RWPE2 (cell line): ENCODE results near the gene CPEB4.

Experiments used
- ATAC-seq: fragments of 200-7000 bp; cut with Tn5 transposase; 3 replicates; pipeline ENCODE4 v1.9.1; 2021; ENCODE audit warnings: low read depth
- DNase-seq: peaks from one replicate; pipeline ENCODE4 v3.0.0-alpha.2; 2020; ENCODE audit warnings: low spot score
- H3K27ac ChIP-seq: fragments of 450-650 bp; 2 replicates; pipeline ENCODE4 v1.5.1; 2017; ENCODE audit warnings: mild to moderate bottlenecking; ENCODE audit not compliant: poor library complexity, severe bottlenecking
- H3K27me3 ChIP-seq: fragments of 250-450 bp; sonication (Bioruptor Pico); 2 replicates; pipeline ENCODE4 v1.5.1; 2021; ENCODE audit warnings: mild to moderate bottlenecking, moderate library complexity; ENCODE audit not compliant: insufficient read depth, poor library complexity, severe bottlenecking
- H3K36me3 ChIP-seq: fragments of 250-450 bp; sonication (Bioruptor Pico); 2 replicates; pipeline ENCODE4 v1.5.1; 2020; ENCODE audit warnings: low read depth, mild to moderate bottlenecking, moderate library complexity
- H3K4me1 ChIP-seq: fragments of 250-450 bp; sonication (Bioruptor Pico); 2 replicates; pipeline ENCODE4 v1.5.1; 2021; ENCODE audit warnings: mild to moderate bottlenecking, moderate library complexity; ENCODE audit not compliant: insufficient read depth, poor library complexity, severe bottlenecking
- H3K4me3 ChIP-seq: fragments of 250-450 bp; sonication (Bioruptor Pico); 2 replicates; pipeline ENCODE4 v1.5.1; 2021; ENCODE audit warnings: mild to moderate bottlenecking, moderate library complexity; ENCODE audit not compliant: severe bottlenecking
- H3K9me3 ChIP-seq: fragments of 250-450 bp; sonication (Bioruptor Pico); 2 replicates; pipeline ENCODE4 v1.5.1; 2021; ENCODE audit warnings: mild to moderate bottlenecking, moderate library complexity; ENCODE audit not compliant: severe bottlenecking
- CTCF ChIP-seq: fragments of 450-650 bp; IDR thresholded peaks from one replicate; pipeline ENCODE4 v1.5.1; 2017; ENCODE audit warnings: mild to moderate bottlenecking, moderate library complexity; ENCODE audit not compliant: poor library complexity, severe bottlenecking

Gene CPEB4

GRCh38 chr5:173911623-173912022 is 23.5 kb downstream of the CPEB4 start:
- no peak for TF ChIP-seq CTCF
- no peaks in the 10 kb centered on the region for H3K9me3 ChIP-seq
- H3K4me3 ChIP-seq: no peak overlapping the region
- no peak for ATAC-seq
- H3K36me3 ChIP-seq: no peaks in the 10 kb centered on the region
- H3K4me1 ChIP-seq: no peaks in the 10 kb centered on the region
- H3K27ac ChIP-seq: no peak overlapping the region
- H3K27me3 ChIP-seq: no peaks in the 10 kb centered on the region
- DNase-seq: no peak

DNA sequence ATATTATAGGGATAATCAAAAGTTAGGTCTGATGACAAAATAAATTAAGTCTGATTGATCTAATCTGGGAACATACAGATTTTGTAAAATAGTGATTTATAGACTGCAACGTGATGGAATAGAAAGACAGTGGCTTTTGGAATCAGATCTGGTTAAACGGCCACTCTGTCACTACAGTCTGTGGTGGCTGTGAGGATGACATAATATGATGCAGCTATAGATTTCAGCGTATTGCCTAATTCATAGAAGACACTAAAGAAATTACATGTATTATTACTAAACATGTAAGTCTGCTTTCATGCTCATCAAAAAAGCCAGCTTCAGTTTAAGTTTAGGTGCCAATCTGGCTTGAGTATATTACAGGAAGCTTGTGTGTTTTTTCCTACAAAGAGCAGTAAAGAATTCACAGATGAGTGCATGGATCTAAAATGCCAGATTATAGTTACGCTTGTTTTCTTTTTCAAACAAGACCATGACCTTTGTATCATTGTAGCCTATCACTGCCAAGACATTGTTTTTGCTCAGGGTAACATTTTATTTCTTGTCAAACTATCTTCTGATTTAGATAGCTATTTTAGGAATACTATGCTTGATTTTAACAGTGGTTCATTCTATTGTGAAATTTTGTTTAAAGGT is 25.7 kb downstream of the CPEB4 start:
- H3K9me3 ChIP-seq: no peaks in the 10 kb centered on the region
- no peak for ATAC-seq
- H3K36me3 ChIP-seq: no peaks in the 10 kb centered on the region
- TF ChIP-seq CTCF: no peak
- DNase-seq: no peak
- H3K27me3 ChIP-seq: no peaks in the 10 kb centered on the region
- peaks cover 7% of the 10 kb centered on the region for H3K4me1 ChIP-seq
- H3K27ac ChIP-seq: no peak overlapping the region
- H3K4me3 ChIP-seq: no peak overlapping the region

- ATAC-seq: no peak
- no peak overlapping the region for H3K27ac ChIP-seq
- H3K36me3 ChIP-seq: no peaks in the 10 kb centered on the region
- no peak for DNase-seq
- no peaks in the 10 kb centered on the region for H3K27me3 ChIP-seq
- H3K4me3 ChIP-seq: no peak overlapping the region
- no peak for TF ChIP-seq CTCF
- H3K9me3 ChIP-seq: no peaks in the 10 kb centered on the region
- H3K4me1 ChIP-seq: peaks cover 22% of the 10 kb centered on the region
These were observed 27.3 kb downstream of the CPEB4 start for GRCh38 chr5:173915310-173916014.

DNA sequence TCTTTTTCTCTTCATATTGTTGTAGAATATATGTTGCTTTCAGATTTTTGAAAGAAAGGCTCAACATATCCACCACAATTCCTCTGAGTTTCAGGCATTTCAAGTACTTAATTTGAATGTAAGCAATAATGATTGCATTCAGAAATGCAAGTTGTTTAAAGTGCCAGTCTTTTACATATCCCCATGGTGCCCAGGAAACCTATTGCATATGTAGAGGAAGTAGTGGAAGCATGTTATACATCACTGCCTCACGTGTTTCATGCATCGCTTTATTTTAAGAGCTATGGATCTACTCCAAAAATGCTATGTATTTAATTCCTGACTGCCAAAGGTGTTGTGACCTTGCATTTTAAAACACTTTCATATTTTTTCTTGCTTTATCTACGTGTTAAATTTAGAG is 28.1 kb downstream of the CPEB4 start:
- Histone ChIP-seq H3K27ac (no peak overlapping the region), H3K4me1 (peaks cover 22% of the 10 kb centered on the region), H3K36me3 (no peaks in the 10 kb centered on the region), H3K27me3 (no peaks in the 10 kb centered on the region), H3K4me3 (no peak overlapping the region), H3K9me3 (no peaks in the 10 kb centered on the region)
- no peak for TF ChIP-seq CTCF
- no peak for DNase-seq
- ATAC-seq: no peak
